DOHH2 (cell line): ENCODE data around the gene WWC1.

Experiments
- H3F3A ChIP-seq: fragments of 200-600 bp; sonication (generic), shearing (Covaris generic); 2 replicates; pipeline ENCODE4 v1.6.0; 2016; ENCODE audit warnings: antibody characterized with exemption, mild to moderate bottlenecking; ENCODE audit not compliant: control insufficient read depth, insufficient read depth
- H3K27ac ChIP-seq: fragments of 200-600 bp; sonication (generic); 2 replicates; pipeline ENCODE4 v1.5.1; 2014; ENCODE audit warnings: low read depth, mild to moderate bottlenecking, low read length, moderate library complexity
- H3K27me3 ChIP-seq: fragments of 200-600 bp; sonication (generic); 2 replicates; pipeline ENCODE4 v1.6.1; 2014; ENCODE audit warnings: mild to moderate bottlenecking, low read length, mixed read lengths; ENCODE audit not compliant: control insufficient read depth
- H3K36me3 ChIP-seq: fragments of 200-600 bp; sonication (generic); 2 replicates; pipeline ENCODE4 v1.6.1; 2014; ENCODE audit warnings: mild to moderate bottlenecking, low read length, moderate library complexity, mixed read lengths; ENCODE audit not compliant: control insufficient read depth
- H3K4me1 ChIP-seq: fragments of 200-600 bp; sonication (generic); 2 replicates; pipeline ENCODE4 v1.6.1; 2014; ENCODE audit warnings: mild to moderate bottlenecking, low read length, mixed read lengths; ENCODE audit not compliant: control insufficient read depth
- H3K4me2 ChIP-seq: fragments of 200-600 bp; sonication (generic); 2 replicates; pipeline ENCODE4 v1.6.0; 2014; ENCODE audit warnings: mild to moderate bottlenecking, low read length, moderate library complexity
- H3K4me3 ChIP-seq: fragments of 200-600 bp; sonication (generic); 2 replicates; pipeline ENCODE4 v1.5.1; 2014; ENCODE audit warnings: mild to moderate bottlenecking, low read length, mixed read lengths
- H3K79me2 ChIP-seq: fragments of 200-600 bp; sonication (generic); 2 replicates; pipeline ENCODE4 v1.6.1; 2014; ENCODE audit warnings: mild to moderate bottlenecking, low read length, mixed read lengths; ENCODE audit not compliant: control insufficient read depth
- H3K9me2 ChIP-seq: fragments of 200-600 bp; sonication (generic); replicated peaks from 2 replicates; pipeline ENCODE4 v1.6.1; 2014; ENCODE audit warnings: mild to moderate bottlenecking, low read length, mixed read lengths; ENCODE audit not compliant: control insufficient read depth
- H3K9me3 ChIP-seq: fragments of 200-600 bp; sonication (generic); 2 replicates; pipeline ENCODE4 v1.6.1; 2014; ENCODE audit warnings: antibody characterized with exemption, low read length, mixed read lengths; ENCODE audit not compliant: control insufficient read depth, insufficient read depth
- H4K20me1 ChIP-seq: fragments of 200-600 bp; sonication (generic); 2 replicates; pipeline ENCODE4 v1.6.0; 2014; ENCODE audit warnings: low read depth, mild to moderate bottlenecking, antibody characterized with exemption, low read length, moderate library complexity; ENCODE audit not compliant: control insufficient read depth, insufficient read depth
- CTCF ChIP-seq: fragments of 200-600 bp; sonication (generic); IDR thresholded peaks from one replicate; pipeline ENCODE4 v1.5.1; 2014; ENCODE audit warnings: antibody characterized with exemption, mild to moderate bottlenecking, low read depth, low read length; ENCODE audit not compliant: poor library complexity, severe bottlenecking
- EZH2phosphoT487 ChIP-seq: fragments of 200-600 bp; sonication (generic); IDR thresholded peaks from 2 replicates; pipeline ENCODE4 v1.6.1; 2017; ENCODE audit warnings: borderline replicate concordance, mild to moderate bottlenecking, antibody characterized with exemption, low read length, moderate library complexity, mixed read lengths

The WWC1 gene

GRCh38 chr5:168261227-168261571 is 30.2 kb upstream of the WWC1 start:
- Histone ChIP-seq H3K4me3 (no peak overlapping the region), H3K4me1 (no peaks in the 10 kb centered on the region), H3K9me3 (no peaks in the 10 kb centered on the region), H4K20me1 (no peaks in the 10 kb centered on the region), H3F3A (no peaks in the 10 kb centered on the region), H3K27me3 (no peaks in the 10 kb centered on the region), H3K27ac (no peak overlapping the region), H3K79me2 (no peaks in the 10 kb centered on the region), H3K36me3 (no peaks in the 10 kb centered on the region), H3K4me2 (no peak overlapping the region), H3K9me2 (no peaks in the 10 kb centered on the region)
- no peak for TF ChIP-seq CTCF
- TF ChIP-seq EZH2phosphoT487 = no peak

GRCh38 chr5:168262042-168262743 is 29.3 kb upstream of the WWC1 start:
- Histone ChIP-seq H3K36me3 (no peaks in the 10 kb centered on the region), H3K9me2 (no peaks in the 10 kb centered on the region), H3K4me1 (no peaks in the 10 kb centered on the region), H3K79me2 (no peaks in the 10 kb centered on the region), H3K27me3 (no peaks in the 10 kb centered on the region), H3F3A (no peaks in the 10 kb centered on the region), H3K9me3 (no peaks in the 10 kb centered on the region), H3K4me2 (no peak overlapping the region), H3K4me3 (no peak overlapping the region), H4K20me1 (no peaks in the 10 kb centered on the region), H3K27ac (no peak overlapping the region)
- no peak for TF ChIP-seq CTCF
- no peak for TF ChIP-seq EZH2phosphoT487

- no peak overlapping the region for H3K27ac ChIP-seq
- no peaks in the 10 kb centered on the region for H3F3A ChIP-seq
- H3K4me3 ChIP-seq = no peak overlapping the region
- H3K4me1 ChIP-seq = no peaks in the 10 kb centered on the region
- H4K20me1 ChIP-seq = no peaks in the 10 kb centered on the region
- TF ChIP-seq EZH2phosphoT487 (no peak), CTCF (no peak)
- H3K9me2 ChIP-seq = no peaks in the 10 kb centered on the region
- no peak overlapping the region for H3K4me2 ChIP-seq
- H3K79me2 ChIP-seq = no peaks in the 10 kb centered on the region
- H3K27me3 ChIP-seq = no peaks in the 10 kb centered on the region
- H3K9me3 ChIP-seq = no peaks in the 10 kb centered on the region
- H3K36me3 ChIP-seq = no peaks in the 10 kb centered on the region
These were observed 28.3 kb upstream of the WWC1 start for GRCh38 chr5:168263121-168263520.
